Testis (tissue), 2 donors: Measurements from ENCODE around the gene SERPINB3.

Source experiments
- CTCF ChIP-seq, 3 experiments: fragments of 450-650 bp in 2 of 3; fragments of 200-600 bp in 1 of 3; sonication (generic) in 1 of 3; IDR thresholded peaks; one replicate each; pipeline ENCODE4 v1.5.1; 2016 to 2019; ENCODE audit warnings: antibody characterized with exemption in 3 of 3, mild to moderate bottlenecking in 2 of 3, moderate library complexity in 1 of 3
- POLR2A ChIP-seq: fragments of 450-650 bp; IDR thresholded peaks from one replicate; pipeline ENCODE4 v1.6.1; 2017; ENCODE audit warnings: antibody characterized with exemption, mild to moderate bottlenecking, moderate library complexity

- no peak for TF ChIP-seq CTCF (IDR thresholded peaks at IDR 0.05)
- no peak for TF ChIP-seq POLR2A
Measured at GRCh38 chr18:63613420-63613819, 48.3 kb downstream of the SERPINB3 start.
